GM19043 (cell line): Measurements from ENCODE around the gene HOOK2.
"Not testable (repeated sequence)": the region's sequence is repeated elsewhere in the genome, so short reads cannot be mapped to it uniquely, and the experiment has no call there.

Source experiments
- ATAC-seq: cut with Tn5 transposase; IDR thresholded peaks from one replicate; pipeline ENCODE4 v1.9.1; 2021; ENCODE audit warnings: low read depth; ENCODE audit not compliant: unreplicated experiment

HOOK2 gene

DNA sequence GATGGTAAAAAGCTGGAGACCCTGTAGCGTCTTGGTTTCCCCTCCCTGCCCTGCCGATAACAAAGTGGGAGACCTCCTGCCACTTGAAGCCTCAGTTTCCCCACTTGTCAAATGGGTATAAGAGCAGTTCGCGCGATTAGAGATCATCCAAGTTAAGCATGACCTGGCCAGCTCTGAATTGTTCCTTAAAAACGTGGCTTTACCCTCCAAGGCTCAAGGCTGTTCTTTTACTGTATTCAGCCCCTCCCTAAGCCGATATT lies 52.0 kb downstream of the HOOK2 start:
- ATAC-seq = no peak

DNA sequence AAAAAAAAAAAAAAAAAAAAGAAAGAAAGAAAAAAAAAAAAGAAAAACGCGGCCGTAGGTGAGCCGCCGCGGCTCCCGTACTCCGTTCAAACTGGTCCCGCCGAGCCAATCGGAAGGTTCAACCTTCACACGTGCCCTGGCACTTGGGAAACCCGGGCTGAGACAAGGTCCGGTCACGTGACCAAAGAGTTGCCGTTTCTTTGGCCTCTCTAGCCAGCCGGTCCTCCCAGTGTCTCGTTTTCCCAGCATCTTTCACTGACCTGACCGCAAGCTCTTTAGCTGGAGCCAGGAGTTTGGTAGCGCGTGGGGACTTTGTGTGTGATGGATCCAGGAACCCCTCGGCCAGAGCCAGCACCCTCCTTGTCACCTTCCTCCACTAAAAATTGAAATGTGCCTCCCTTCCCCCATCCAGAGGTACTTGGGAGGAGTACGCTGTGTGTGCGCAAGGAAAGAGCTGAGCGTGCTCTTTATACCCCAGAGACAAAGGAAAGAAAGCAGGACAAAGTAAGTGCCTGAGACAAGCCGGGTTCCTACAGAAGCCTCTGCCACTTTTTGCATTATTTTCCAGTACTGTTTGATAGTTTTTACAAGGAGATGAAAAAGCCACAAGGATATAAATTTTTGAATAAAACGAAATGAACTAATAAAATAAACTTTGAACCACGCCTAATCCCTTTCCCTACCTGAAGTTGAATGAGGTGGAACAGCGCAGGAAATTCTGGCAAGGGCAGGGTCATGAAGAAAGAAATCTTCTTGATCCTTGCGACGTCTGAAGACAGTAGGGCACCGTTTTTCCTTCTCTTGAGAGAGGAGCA lies 52.6 kb downstream of the HOOK2 start:
- peak; percentile 75 for ATAC-seq

DNA sequence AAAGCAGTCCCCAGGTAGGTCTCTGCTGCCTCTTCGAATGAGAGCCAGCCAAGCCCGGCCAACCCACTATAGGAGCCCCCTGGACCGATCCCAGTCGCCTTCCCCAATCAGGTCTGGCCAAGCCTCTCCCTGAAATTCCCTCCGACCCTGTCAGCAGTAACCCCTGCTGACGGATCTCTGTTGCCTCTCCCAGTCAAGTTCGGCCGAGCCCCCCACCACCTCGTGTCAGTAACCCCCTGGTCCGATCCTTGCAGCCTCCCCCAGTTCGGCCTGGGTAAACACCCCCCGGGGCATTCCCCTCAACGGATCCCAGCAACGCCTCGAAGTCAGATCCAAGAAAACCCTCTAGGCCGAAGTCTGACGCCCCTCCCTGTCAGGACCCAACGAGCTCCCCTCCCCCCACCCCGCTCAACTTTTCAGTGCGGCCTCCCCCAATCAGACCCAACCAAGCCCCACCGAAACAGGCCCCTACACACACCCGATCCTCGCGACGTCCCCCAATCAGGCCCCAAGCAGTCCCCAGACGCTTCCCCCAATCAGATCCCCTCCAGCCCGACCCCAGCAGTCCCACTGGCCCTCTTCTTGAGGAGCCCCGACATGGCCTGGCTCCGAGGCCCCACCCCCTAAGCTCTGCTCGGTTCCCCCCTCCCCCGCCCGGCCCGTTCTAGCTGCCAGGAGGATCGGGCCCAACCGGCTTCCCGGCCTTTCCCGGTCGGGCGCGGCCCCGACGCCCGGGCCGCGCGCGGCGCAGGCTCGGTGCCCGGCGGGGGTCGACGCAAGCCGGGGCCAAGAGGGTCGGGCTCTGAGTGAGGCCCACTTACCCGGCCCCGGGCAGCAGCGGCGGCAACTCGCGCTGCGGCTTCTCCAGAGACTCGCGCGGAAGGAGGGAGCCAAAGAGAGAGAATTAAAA lies 53.4 kb downstream of the HOOK2 start:
- no peak for ATAC-seq

DNA sequence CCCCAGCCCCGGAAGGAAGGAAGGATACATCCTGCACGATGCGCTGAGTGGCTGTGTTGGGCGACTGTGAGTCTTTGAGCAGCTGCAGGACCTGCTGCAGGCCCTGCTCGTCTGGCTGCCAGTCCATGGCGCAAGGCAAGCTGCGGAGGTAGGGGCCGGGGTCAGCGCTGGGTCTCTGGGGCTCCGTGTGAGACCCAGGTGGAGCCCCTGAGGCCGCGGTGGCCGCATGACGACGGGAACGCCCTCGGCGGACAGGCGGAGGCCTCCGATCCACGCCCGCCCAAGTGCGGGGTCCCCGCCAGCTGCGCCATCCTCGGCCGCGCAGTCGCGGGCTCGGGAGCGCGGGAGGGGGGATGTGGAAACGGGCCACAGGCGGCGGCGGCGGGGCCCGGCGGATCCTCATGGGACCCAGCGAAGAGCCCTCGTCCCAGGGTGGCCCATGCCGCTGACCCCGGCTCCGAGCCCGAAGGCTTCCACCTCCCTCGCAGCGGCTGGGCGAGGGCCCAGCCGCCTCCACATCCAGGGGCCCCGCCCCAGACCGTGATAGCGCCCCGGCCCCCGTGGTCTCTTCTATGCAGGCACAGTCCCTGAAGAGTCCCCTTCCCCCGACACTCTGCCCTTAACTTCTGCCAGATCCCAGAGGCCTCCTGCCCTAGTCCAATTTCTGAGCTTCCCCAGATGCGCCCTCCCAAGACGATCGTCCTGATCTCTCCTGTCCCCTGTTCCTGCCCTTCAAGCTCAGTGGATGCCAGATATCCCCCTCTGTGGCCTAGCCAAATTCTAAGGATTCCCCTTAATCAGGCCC lies 54.3 kb downstream of the HOOK2 start:
- ATAC-seq = no peak

DNA sequence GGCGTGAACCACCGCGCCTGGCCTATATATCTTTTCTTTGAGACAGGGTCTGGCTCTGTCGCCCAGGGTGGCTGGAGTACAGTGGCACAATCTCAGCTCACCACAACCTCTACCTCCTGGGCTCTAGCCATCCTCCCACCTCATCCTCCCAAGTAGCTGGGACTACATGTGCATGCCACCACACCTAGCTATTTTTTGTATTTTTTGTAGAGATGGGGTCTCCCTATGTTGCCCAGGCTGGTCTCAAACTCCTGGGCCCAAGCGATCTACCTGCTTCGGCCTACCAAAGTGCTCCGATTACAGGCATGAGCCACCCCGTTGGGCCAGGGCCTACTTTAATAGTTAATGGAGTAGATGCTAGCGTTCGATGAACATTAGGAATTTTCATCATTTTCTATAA lies 55.1 kb downstream of the HOOK2 start:
- no peak for ATAC-seq

DNA sequence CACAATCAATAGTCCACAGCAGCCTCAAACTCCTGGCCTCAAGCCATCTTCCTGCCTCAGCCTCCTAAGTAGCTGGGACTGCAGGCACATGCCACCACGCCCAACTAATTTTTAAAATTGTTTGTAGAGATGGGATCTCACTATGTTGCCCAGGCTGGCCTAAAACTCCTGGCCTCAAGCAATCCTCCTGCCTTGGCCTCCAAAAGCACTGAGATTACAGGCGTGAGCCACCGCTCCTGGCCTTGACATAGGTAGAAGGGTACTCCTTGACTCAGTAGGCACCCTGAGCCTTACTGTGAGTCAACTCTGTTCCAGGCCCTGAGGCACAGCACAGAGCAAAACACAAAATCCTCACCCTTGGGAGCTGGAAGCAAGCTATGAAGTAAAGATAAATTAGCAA lies 59.4 kb downstream of the HOOK2 start:
- no peak for ATAC-seq

DNA sequence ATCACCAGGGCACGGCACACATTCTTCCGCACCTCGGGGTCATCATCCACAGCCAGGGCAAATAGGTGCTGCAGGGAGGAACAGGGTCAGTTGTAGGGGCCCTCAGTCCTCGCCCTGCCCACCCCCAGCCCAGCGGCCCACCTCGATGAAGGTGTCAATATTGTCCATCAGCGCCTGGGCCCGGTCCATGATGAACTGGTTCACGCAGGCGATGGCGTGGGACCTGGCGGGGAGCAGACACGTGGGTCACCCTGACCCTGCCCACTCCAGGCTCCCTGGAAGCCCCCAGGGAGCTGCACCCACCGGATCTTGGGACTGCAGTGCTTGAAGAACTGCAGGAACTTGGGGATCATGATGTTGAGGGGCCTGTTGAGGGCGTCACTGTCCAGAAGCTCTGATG lies 60.2 kb downstream of the HOOK2 start:
- no peak for ATAC-seq

DNA sequence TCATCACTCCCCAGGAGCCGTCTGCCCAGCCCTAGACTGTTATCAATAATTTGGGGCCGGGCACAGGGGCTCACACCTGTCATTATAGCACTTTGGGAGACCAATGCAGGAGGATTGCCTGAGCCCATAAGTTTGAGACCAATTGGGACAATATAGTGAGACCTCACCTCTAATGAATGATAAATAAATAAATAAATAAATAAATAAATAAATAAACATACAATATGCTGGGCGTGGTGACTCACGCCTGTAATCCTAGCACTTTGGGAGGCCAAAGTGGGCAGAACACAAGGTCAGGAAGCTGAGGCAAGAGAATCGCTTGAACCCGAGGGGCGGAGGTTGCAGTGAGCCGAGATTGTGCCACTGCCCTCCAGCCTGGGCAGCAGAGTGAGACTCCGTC lies 62.0 kb downstream of the HOOK2 start:
- ATAC-seq = not testable (repeated sequence)
